DND-41 (cell line): Measurements from ENCODE around the gene S100Z.
"Not testable (repeated sequence)": the region's sequence is repeated elsewhere in the genome, so short reads cannot be mapped to it uniquely, and the experiment has no call there.

ENCODE experiments used
- CTCF ChIP-seq: IDR thresholded peaks from 2 replicates; pipeline ENCODE4 v1.5.1; 2012; ENCODE audit warnings: borderline replicate concordance, low read length, moderate library complexity, mild to moderate bottlenecking; ENCODE audit not compliant: poor library complexity, severe bottlenecking; ENCODE audit errors: extremely low read depth
- EZH2 ChIP-seq: IDR thresholded peaks from 3 replicates; pipeline ENCODE4 v1.6.1; 2012; ENCODE audit warnings: borderline replicate concordance, low read depth, mild to moderate bottlenecking, moderate library complexity, low read length, inconsistent platforms; ENCODE audit not compliant: severe bottlenecking

DNA sequence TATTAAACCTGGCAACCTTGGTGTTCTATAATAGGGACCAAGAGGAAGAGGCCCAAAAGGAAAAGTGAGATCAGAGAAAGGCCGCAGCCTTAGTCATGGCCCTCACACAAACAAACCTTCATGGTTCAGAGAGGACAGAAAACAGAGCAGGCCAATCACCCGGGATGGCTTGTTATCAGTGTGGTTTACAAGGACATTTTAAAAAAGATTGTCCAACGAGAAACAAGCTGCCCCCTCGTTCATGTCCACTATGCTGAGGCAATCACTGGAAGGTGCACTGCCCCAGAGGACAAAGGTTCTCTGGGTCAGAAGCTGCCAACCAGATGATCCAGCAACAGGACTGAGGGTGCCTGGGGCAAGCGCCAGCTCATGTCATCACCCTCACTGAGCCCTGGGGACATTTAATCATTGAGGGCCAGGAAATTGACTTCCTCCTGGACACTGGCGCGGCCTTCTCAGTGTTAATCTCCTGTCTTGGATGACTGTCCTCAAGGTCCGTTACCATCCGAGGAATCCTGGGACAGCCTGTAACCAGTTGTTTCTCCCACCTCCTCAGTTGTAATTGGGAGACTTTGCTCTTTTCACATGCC is 60.6 kb downstream of the S100Z start:
- not testable (repeated sequence) for TF ChIP-seq CTCF, EZH2
